IMR-90 (cell line): Measurements from ENCODE around the gene ZNF526. TPM values are rescaled to one million over a fixed set of nuclear protein-coding genes. Genes with fewer than 3 reads are reported as not detected.

ENCODE experiments used
- ATAC-seq: fragments of 200-7000 bp; cut with Tn5 transposase; 2 replicates; pipeline ENCODE4 v1.9.1; 2020; ENCODE audit warnings: low read depth, mild to moderate bottlenecking, moderate library complexity
- BruUV-seq: library from RNA; stranded (reverse); fragments of 400-500 nt; replicated peaks from 2 replicates; lab custom pipeline; 2021; lab: Mats Ljungman, UMichigan
- CTCF ChIA-PET: fragments of 300-600 bp; formaldehyde crosslinking; extraction: SDS; loops from one replicate; lab custom pipeline; 2021; ENCODE audit warnings: antibody characterized with exemption; lab: Yijun Ruan, JAX
- POLR2A ChIA-PET: fragments of 300-600 bp; sonication (Branson Sonifier 250); formaldehyde crosslinking; loops from one replicate; lab custom pipeline; 2022; ENCODE audit warnings: antibody characterized with exemption; ENCODE audit not compliant: unreplicated experiment; lab: Charles Lee
- DNase-seq: peaks from one replicate; pipeline ENCODE4 v3.0.0; 2013
- H2AFZ ChIP-seq: replicated peaks from 2 replicates; pipeline ENCODE3; 2013; ENCODE audit warnings: low read length, mild to moderate bottlenecking; ENCODE audit not compliant: poor library complexity
- H2AK5ac ChIP-seq: 2 replicates; pipeline ENCODE4 v1.6.1; 2013; ENCODE audit warnings: low read depth, low read length, inconsistent platforms
- H2AK9ac ChIP-seq: replicated peaks from 2 replicates; pipeline ENCODE3; 2013; ENCODE audit warnings: mild to moderate bottlenecking, low read depth, low read length, moderate library complexity; ENCODE audit not compliant: poor library complexity
- H2BK120ac ChIP-seq: 2 replicates; pipeline ENCODE4 v1.6.1; 2013; ENCODE audit warnings: low read depth, low read length, inconsistent platforms
- H2BK15ac ChIP-seq: 3 replicates; pipeline ENCODE4 v1.6.1; 2013; ENCODE audit warnings: low read depth, low read length, inconsistent platforms
- H2BK20ac ChIP-seq: 2 replicates; pipeline ENCODE4 v1.6.1; 2013; ENCODE audit warnings: low read depth, mild to moderate bottlenecking, inconsistent platforms, low read length, moderate library complexity
- H2BK5ac ChIP-seq: 2 replicates; pipeline ENCODE4 v1.6.1; 2013; ENCODE audit warnings: mild to moderate bottlenecking, low read depth, low read length, inconsistent platforms; ENCODE audit not compliant: poor library complexity, severe bottlenecking
- H3K14ac ChIP-seq: replicated peaks from 2 replicates; pipeline ENCODE4 v1.6.1; 2013; ENCODE audit warnings: low read depth, low read length, inconsistent platforms
- H3K18ac ChIP-seq: 2 replicates; pipeline ENCODE4 v1.6.1; 2013; ENCODE audit warnings: low read depth, low read length, control low read depth
- H3K23ac ChIP-seq: 2 replicates; pipeline ENCODE4 v1.6.1; 2013; ENCODE audit warnings: low read depth, low read length, inconsistent platforms
- H3K27ac ChIP-seq: 2 replicates; pipeline ENCODE4 v1.5.1; 2013; ENCODE audit warnings: mild to moderate bottlenecking, control low read depth, low read length; ENCODE audit not compliant: insufficient read depth
- H3K27me3 ChIP-seq: 2 replicates; pipeline ENCODE4 v1.6.1; 2013; ENCODE audit warnings: low read length; ENCODE audit not compliant: control insufficient read depth, insufficient read depth
- H3K36me3 ChIP-seq: 2 replicates; pipeline ENCODE4 v1.6.1; 2013; ENCODE audit warnings: low read length, mixed read lengths; ENCODE audit not compliant: control insufficient read depth, insufficient read depth
- H3K4ac ChIP-seq: 2 replicates; pipeline ENCODE4 v1.6.1; 2013; ENCODE audit warnings: low read depth, low read length, inconsistent platforms
- H3K4me1 ChIP-seq: 2 replicates; pipeline ENCODE4 v1.6.1; 2013; ENCODE audit warnings: low read length, mixed read lengths; ENCODE audit not compliant: control insufficient read depth, insufficient read depth
- H3K4me2 ChIP-seq: 2 replicates; pipeline ENCODE4 v1.6.1; 2013; ENCODE audit warnings: low read depth, mild to moderate bottlenecking, control low read depth, low read length, moderate library complexity
- H3K4me3 ChIP-seq: 2 replicates; pipeline ENCODE4 v1.5.1; 2013; ENCODE audit warnings: low read depth, mild to moderate bottlenecking, control low read depth, low read length, moderate library complexity; ENCODE audit not compliant: insufficient read depth
- H3K56ac ChIP-seq: 2 replicates; pipeline ENCODE4 v1.6.1; 2013; ENCODE audit warnings: low read length, inconsistent platforms; ENCODE audit not compliant: insufficient read depth; ENCODE audit errors: extremely low read depth
- H3K79me1 ChIP-seq, 2 experiments: 2 replicates each; pipeline ENCODE4 v1.6.1; 2013; ENCODE audit warnings: low read length in 2 of 2, inconsistent platforms in 1 of 2, low read depth in 1 of 2
- H3K9ac ChIP-seq: 2 replicates; pipeline ENCODE4 v1.6.1; 2013; ENCODE audit warnings: low read depth, low read length, control low read depth
- H3K9me1 ChIP-seq: 2 replicates; pipeline ENCODE4 v1.6.1; 2013; ENCODE audit warnings: low read length, inconsistent platforms; ENCODE audit not compliant: insufficient read depth
- H3K9me3 ChIP-seq: 2 replicates; pipeline ENCODE4 v1.6.1; 2013; ENCODE audit warnings: low read length; ENCODE audit not compliant: control insufficient read depth, insufficient read depth
- H4K20me1 ChIP-seq: 2 replicates; pipeline ENCODE4 v1.6.1; 2013; ENCODE audit warnings: low read length, inconsistent platforms; ENCODE audit not compliant: insufficient read depth
- H4K5ac ChIP-seq: 2 replicates; pipeline ENCODE4 v1.6.1; 2013; ENCODE audit warnings: mild to moderate bottlenecking, low read depth, low read length, control low read depth
- H4K8ac ChIP-seq, 2 experiments: 2 replicates each; pipeline ENCODE4 v1.6.1; 2013; ENCODE audit warnings: low read depth in 2 of 2, low read length in 2 of 2, control low read depth in 1 of 2, inconsistent platforms in 1 of 2
- H4K91ac ChIP-seq: 2 replicates; pipeline ENCODE4 v1.6.1; 2013; ENCODE audit warnings: low read depth, low read length, inconsistent platforms; ENCODE audit not compliant: insufficient read depth
- POLR2A ChIP-seq: IDR thresholded peaks from 2 replicates; pipeline ENCODE4 v1.6.1; 2012; ENCODE audit warnings: mild to moderate bottlenecking, low read depth, low read length
- WGBS, 2 experiments: methylation state at CpG; one replicate each; pipeline versions ENCODE4 v1.1.5 to v1.1.7; 2013; ENCODE audit warnings: missing lambda C conversion rate in 2 of 2; ENCODE audit not compliant: insufficient read length in 1 of 2; ENCODE audit errors: extremely low coverage in 2 of 2; 5-methylcytosine and 5-hydroxymethylcytosine counted together
- dilution Hi-C: fragments of 300-500 bp; cut with HindIII; formaldehyde crosslinking; loops from one replicate; pipeline ENCODE4 v1.14.3; 2018; ENCODE audit warnings: low sequenced_read_pairs; ENCODE audit not compliant: unreplicated experiment
- in situ Hi-C: fragments of 300-500 bp; cut with MboI; formaldehyde crosslinking; loops from 3 replicates; pipeline ENCODE4 v1.14.3; 2019; ENCODE audit warnings: low sequenced_read_pairs, inconsistent platforms, mixed read lengths
- intact Hi-C: fragments of 100-400 bp; cut with micrococcal nuclease; formaldehyde crosslinking; loops from 2 replicates; pipeline ENCODE4 v1.10.0; 2022
- polyA plus RNA-seq, 3 experiments: library from polyadenylated mRNA; depleted of rRNA; stranded (reverse); fragments of >200 nt; gene quantifications; 2 replicates each; pipeline ENCODE4 v1.2.3, GENCODE V29; 2012; ENCODE audit warnings: low replicate concordance in 1 of 3
- total RNA-seq: library from RNA; depleted of rRNA; stranded (reverse); fragments of >200 nt; gene quantifications from 2 replicates; pipeline ENCODE4 v1.2.3, GENCODE V29; 2012

Gene ZNF526
- total and polyA plus RNA-seq, 2 of the 4 experiments (the other 2 are of a cell fraction): 7.3 to 13.6 TPM

DNA sequence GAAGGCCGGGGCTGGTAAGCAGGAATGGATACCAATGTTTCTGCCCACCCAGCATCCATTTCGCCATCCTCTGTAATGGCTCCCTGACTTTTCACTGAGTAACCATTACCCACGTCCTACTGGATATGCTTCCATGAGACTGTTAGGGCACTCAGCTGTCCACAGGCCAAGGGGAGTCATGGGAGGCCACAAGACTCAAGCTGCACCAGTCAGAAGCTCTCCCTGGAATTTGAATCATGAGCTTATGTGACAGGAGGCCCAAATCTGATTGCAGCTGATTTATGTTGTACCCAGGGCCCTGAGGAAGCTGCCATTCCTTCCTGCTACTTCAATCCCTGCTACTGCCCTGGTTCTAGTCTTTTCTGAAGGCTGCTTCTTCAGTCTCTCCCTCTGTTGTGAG lies 31.0 kb upstream of the ZNF526 start:
- H3K27me3 ChIP-seq: no peaks in the 10 kb centered on the region
- no peak overlapping the region for H2AK9ac ChIP-seq
- H3K4me1 ChIP-seq: peaks cover 7% of the 10 kb centered on the region
- H2BK20ac ChIP-seq: no peak overlapping the region
- H3K23ac ChIP-seq: no peak overlapping the region
- intact Hi-C loops (no loop called here), dilution Hi-C loops (no loop called here), in situ Hi-C loops (loop anchor here (5.0 kb wide), 1 partner anchor 82 kb away; no protein-coding TSS in a partner anchor)
- ChIA-PET CTCF (no interaction called here), POLR2A (no interaction called here)
- no peak overlapping the region for H3K27ac ChIP-seq
- H3K14ac ChIP-seq: no peak overlapping the region
- WGBS, 2 experiments: no CpG with 5 or more reads among the region's 3 CpGs
- H3K4ac ChIP-seq: no peak overlapping the region
- no peak overlapping the region for H2AFZ ChIP-seq
- H4K20me1 ChIP-seq: no peaks in the 10 kb centered on the region
- DNase-seq (no peak), ATAC-seq (no peak)
- no peaks in the 10 kb centered on the region for H3K36me3 ChIP-seq
- no peak overlapping the region for H3K56ac ChIP-seq
- no peak overlapping the region for H3K4me2 ChIP-seq
- H2AK5ac ChIP-seq: no peak overlapping the region
- no peak overlapping the region for H4K91ac ChIP-seq
- H3K79me1 ChIP-seq: no peaks in the 10 kb centered on the region
- no peak overlapping the region for H3K18ac ChIP-seq
- no peak overlapping the region for H2BK5ac ChIP-seq
- H2BK120ac ChIP-seq: no peak overlapping the region
- H3K9me1 ChIP-seq: peaks cover 13% of the 10 kb centered on the region
- H2BK15ac ChIP-seq: no peak overlapping the region
- no peak overlapping the region for H4K8ac ChIP-seq
- H3K9ac ChIP-seq: no peak overlapping the region
- TF ChIP-seq POLR2A: no peak
- H3K9me3 ChIP-seq: peaks cover 2% of the 10 kb centered on the region
- no peak overlapping the region for H4K5ac ChIP-seq
- no peak overlapping the region for H3K4me3 ChIP-seq
- no TSS peak for BruUV-seq
